T-helper 2 cell treated with Interferon-gamma antibody and Interleukin-4, amounts not matched to agents 5 μg/mL and 100 μg/mL, for 36 hours (primary cell): Measurements from ENCODE around the gene ABHD17B.
A peak's percentile ranks its signal among the peaks of the same experiment; 100 is the strongest.

ENCODE experiments used
- DNase-seq: peaks from one replicate; pipeline ENCODE4 v3.0.0; 2021; ENCODE audit warnings: low spot score
- H3K27ac Mint-ChIP-seq: one replicate; pipeline ENCODE4 v1.8.0; 2021; ENCODE audit warnings: mild to moderate bottlenecking, mixed read lengths
- H3K27me3 Mint-ChIP-seq: one replicate; pipeline ENCODE4 v1.8.0; 2021; ENCODE audit warnings: low read depth, mixed read lengths
- H3K36me3 Mint-ChIP-seq: one replicate; pipeline ENCODE4 v1.8.0; 2021; ENCODE audit warnings: low read depth, mixed read lengths
- H3K4me1 Mint-ChIP-seq: one replicate; pipeline ENCODE4 v1.8.0; 2021; ENCODE audit warnings: low read depth, mixed read lengths
- H3K4me3 Mint-ChIP-seq: one replicate; pipeline ENCODE4 v1.8.0; 2022; ENCODE audit warnings: mild to moderate bottlenecking, moderate library complexity, mixed read lengths
- H3K9me3 Mint-ChIP-seq: one replicate; pipeline ENCODE4 v1.8.0; 2021; ENCODE audit warnings: mixed read lengths

Gene ABHD17B

DNA sequence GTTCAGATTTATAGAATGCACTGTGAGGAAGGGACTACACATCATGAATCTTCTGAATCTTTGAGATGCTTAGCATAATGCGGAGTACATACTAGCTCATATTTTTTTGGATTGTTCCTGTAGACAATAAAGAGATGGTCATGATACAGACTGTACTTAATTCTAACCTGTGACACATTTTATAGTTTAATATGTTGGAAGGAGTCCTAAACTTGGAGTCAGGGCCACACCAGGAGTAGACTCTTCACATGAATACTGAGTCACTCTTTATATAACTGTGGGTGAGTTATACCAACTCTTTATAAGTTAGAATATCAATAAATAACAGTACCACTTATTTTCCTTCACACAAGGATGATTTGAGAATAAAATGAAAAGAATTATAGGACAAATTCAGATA lies 17.4 kb upstream of the ABHD17B start:
- Mint-ChIP-seq H3K36me3 (peaks cover 9% of the 10 kb centered on the region), H3K27me3 (no peaks in the 10 kb centered on the region), H3K9me3 (no peaks in the 10 kb centered on the region), H3K4me1 (peaks cover 2% of the 10 kb centered on the region), H3K4me3 (no peak overlapping the region), H3K27ac (no peak overlapping the region)
- DNase-seq: no peak

DNA sequence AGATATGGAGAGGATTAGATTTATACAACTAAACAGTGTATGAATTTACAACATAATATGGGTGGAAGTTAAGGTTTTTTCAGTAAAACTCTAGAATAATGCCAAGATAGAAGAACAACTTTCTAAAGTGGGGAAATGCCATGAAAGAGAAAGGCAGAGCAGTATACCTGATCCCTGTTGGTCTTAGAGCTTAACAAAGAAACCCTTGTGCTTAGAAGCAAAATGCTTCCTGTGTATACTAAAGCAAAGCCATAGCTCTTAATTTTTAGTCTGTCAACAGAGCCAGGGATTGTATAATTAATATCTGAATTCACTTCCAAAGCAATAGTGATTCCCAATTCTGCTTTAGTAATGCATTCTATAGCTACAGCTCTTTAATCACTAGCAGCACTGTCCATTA lies 14.8 kb upstream of the ABHD17B start:
- no peaks in the 10 kb centered on the region for H3K27me3 Mint-ChIP-seq
- H3K9me3 Mint-ChIP-seq: no peaks in the 10 kb centered on the region
- peaks cover 11% of the 10 kb centered on the region for H3K36me3 Mint-ChIP-seq
- H3K4me3 Mint-ChIP-seq: no peak overlapping the region
- H3K27ac Mint-ChIP-seq: no peak overlapping the region
- H3K4me1 Mint-ChIP-seq: peaks cover 1% of the 10 kb centered on the region
- DNase-seq: no peak

DNA sequence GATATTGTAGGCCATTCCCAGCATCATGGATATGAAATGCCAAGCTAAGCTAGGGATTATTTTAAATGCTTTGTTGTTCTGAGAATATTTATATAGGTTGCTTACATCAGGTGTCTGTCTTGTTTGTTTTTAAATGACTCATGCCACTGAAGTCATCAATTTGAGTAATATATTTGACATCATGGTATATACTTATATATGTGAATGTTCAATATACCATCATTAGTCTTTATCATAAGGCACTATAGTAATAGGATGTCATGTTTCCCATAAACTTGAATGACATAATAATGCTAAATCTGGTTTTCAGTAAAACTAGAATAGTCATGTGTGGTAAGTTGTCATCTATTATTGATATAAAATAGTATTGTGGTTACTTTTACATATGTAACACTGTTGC lies 13.6 kb upstream of the ABHD17B start:
- no peak overlapping the region for H3K4me3 Mint-ChIP-seq
- peaks cover 1% of the 10 kb centered on the region for H3K4me1 Mint-ChIP-seq
- DNase-seq: no peak
- H3K36me3 Mint-ChIP-seq: peaks cover 11% of the 10 kb centered on the region
- H3K27ac Mint-ChIP-seq: no peak overlapping the region
- H3K9me3 Mint-ChIP-seq: no peaks in the 10 kb centered on the region
- H3K27me3 Mint-ChIP-seq: no peaks in the 10 kb centered on the region

DNA sequence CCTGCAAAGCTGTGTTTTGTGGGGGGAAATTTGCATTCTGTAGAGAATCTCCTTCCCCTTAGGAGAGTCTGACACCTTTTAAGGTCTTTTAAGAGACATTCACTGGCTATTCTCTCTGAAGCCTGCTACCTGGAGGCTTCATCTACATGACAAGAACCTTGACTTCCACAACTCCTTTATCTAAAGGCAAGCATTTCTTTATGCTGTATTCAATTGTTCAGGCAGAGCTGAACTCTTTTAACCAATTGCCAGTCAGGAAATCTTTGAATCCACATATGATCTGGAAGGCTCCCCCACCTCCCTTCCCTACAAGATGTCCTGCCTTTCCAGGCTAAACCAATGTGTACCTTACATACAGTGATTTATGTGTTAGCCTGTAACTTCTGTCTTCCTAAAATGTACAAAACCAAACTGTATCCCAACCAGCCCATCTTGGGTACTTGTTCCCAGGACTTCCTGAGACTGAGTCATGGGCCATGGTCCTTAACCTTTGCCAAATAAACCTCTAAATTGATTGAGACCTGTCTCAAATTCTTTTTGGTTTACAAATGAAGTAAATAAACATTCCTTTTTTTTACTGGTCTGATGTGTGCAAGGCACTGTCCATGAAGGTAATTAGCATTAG lies 10.3 kb upstream of the ABHD17B start:
- Mint-ChIP-seq H3K9me3 (no peaks in the 10 kb centered on the region), H3K27ac (no peak overlapping the region), H3K4me3 (no peak overlapping the region), H3K4me1 (peaks cover 10% of the 10 kb centered on the region), H3K36me3 (peaks cover 22% of the 10 kb centered on the region), H3K27me3 (no peaks in the 10 kb centered on the region)
- DNase-seq: no peak

DNA sequence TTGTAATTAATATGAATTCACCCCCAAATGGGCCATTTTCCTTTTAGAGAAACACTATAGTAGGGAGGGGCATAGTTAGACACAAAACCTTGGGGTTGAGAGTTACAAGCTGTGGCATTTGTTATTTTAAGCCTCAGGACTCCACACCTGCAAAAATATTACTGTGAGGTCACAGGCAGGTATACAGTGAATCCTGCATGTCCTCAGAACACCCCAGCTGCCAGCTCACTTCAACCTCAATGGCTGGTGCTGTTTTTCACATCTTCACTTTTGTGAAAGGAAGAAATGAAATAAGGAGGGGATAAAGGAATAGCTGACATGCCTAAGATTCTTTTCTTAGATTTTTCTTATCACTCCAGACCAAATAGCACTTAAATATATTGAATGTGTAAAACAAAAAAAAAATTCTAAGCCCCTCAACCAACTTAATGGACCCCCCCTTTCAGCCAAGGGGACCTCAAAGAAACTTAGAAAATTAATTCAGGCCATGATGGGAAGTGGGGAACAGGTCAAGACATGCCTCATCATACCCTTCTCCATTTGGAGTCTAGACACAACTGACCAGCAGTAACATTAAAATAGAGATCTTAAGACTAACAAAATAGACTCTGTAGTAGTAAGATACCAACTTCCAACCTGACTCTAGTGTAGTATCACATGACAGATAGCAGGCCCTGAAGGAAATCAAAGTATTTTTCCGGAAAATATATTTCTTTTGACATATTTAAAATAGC lies 9.6 kb upstream of the ABHD17B start:
- peaks cover 22% of the 10 kb centered on the region for H3K36me3 Mint-ChIP-seq
- H3K4me1 Mint-ChIP-seq: peaks cover 13% of the 10 kb centered on the region
- H3K9me3 Mint-ChIP-seq: no peaks in the 10 kb centered on the region
- H3K27me3 Mint-ChIP-seq: no peaks in the 10 kb centered on the region
- no peak overlapping the region for H3K4me3 Mint-ChIP-seq
- no peak for DNase-seq
- no peak overlapping the region for H3K27ac Mint-ChIP-seq

DNA sequence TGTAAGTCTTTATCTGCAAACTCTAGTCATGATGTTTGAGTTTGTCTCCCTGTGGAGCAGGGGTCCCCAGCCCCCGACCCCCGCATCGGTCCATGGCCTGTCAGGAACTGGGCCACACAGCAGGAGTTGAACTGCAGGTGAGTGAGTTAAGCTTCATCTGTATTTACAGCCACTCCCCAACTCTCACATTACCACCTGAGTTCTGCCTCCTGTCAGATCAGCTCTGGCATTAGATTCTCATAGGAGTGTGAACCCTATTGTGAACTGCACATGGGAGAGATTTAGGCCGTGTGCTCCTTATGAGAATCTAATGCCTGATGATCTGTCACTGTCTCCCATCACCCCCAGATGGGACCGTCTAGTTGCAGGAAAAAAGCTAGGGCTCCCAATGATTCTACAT lies 7.4 kb upstream of the ABHD17B start:
- Mint-ChIP-seq H3K36me3 (peaks cover 19% of the 10 kb centered on the region), H3K4me3 (no peak overlapping the region), H3K4me1 (peaks cover 28% of the 10 kb centered on the region), H3K9me3 (no peaks in the 10 kb centered on the region), H3K27ac (no peak overlapping the region), H3K27me3 (no peaks in the 10 kb centered on the region)
- DNase-seq: no peak

DNA sequence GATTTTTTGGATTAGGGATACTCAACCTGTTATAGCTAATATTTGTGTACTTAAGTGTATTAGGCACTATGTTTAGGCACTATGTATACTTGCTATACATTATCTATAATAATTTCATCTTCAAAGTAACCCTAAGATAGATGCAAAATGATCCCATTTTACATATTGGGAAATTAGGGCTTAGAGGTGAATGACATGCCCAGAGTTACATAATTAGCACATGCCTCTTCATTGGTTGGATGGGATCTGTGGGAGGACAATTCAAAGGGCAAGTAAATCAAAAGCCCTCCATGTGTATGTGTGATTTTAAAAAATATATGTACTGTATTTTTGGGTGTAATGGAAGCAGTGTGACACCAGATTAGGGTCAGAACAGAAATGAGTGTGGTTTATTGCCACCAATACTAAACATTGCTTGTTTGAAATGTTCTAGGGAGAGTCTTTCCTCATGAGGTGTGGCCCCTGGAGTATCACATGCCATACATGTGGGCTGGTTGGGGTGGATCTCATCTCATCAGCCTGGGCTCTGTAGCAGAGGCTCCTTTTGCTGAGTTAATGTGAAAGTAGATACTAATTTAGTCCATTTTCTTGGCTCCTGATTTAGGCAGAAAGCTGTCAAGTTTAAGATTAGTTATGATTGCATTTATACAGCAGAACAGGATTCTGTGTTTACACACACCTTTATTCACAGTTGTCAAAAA lies 6.0 kb upstream of the ABHD17B start:
- Mint-ChIP-seq H3K27ac (no peak overlapping the region), H3K4me3 (no peak overlapping the region)

DNA sequence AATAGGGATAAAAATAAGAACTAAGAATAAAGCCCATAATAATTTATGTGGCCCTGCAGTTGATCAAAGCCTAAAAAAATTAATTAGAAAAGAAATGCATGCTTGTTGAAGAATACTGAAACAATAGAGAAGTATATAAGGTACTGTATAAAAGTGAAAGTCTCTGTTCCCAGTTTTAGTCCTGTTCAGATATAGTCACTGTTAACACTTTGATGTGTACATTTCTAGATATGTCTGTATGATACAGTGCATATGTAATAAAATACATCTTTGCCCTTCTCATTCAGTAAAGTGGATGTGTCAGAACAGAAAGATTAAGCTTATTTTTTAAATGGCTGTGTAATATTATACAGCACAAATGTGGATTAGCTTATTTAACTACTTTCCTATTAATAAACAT lies 4.5 kb upstream of the ABHD17B start:
- Mint-ChIP-seq H3K27ac (no peak overlapping the region), H3K4me1 (peaks cover 37% of the 10 kb centered on the region), H3K9me3 (no peaks in the 10 kb centered on the region), H3K36me3 (peaks cover 17% of the 10 kb centered on the region), H3K27me3 (no peaks in the 10 kb centered on the region), H3K4me3 (no peak overlapping the region)
- no peak for DNase-seq

More for the DNA sequence above, 6.0 kb upstream of the ABHD17B start:
- no peaks in the 10 kb centered on the region for H3K9me3 Mint-ChIP-seq
- DNase-seq: peak; percentile 41
- no peaks in the 10 kb centered on the region for H3K27me3 Mint-ChIP-seq
- peaks cover 33% of the 10 kb centered on the region for H3K4me1 Mint-ChIP-seq
- H3K36me3 Mint-ChIP-seq: peaks cover 14% of the 10 kb centered on the region

DNA sequence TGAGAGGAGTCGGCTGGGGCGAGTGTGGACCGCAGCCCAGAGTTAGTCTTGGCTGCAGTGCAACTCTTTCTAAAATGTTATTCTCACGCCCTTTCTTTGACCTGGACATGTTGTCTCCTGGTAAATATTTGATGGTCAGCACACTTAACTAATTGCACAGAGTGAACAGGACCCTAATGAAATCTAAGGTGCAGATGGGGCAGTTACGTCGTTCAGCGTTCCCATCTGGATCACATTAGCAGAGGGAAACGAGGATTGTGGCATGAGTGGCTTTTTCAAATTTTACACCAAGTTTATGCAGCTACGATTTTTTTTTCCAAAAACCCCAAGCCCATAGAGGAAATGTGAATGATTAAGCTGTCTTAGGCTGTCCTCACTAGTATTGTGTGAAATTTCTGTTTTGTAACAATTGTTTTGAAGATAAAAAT lies 929 bp upstream of the ABHD17B start:
- H3K9me3 Mint-ChIP-seq: no peaks in the 10 kb centered on the region
- peaks cover 55% of the 10 kb centered on the region for H3K4me1 Mint-ChIP-seq
- peak overlapping the region; percentile 100 for H3K4me3 Mint-ChIP-seq
- H3K36me3 Mint-ChIP-seq: peaks cover 16% of the 10 kb centered on the region
- no peaks in the 10 kb centered on the region for H3K27me3 Mint-ChIP-seq
- DNase-seq: no peak
- peak overlapping the region; percentile 98 for H3K27ac Mint-ChIP-seq

DNA sequence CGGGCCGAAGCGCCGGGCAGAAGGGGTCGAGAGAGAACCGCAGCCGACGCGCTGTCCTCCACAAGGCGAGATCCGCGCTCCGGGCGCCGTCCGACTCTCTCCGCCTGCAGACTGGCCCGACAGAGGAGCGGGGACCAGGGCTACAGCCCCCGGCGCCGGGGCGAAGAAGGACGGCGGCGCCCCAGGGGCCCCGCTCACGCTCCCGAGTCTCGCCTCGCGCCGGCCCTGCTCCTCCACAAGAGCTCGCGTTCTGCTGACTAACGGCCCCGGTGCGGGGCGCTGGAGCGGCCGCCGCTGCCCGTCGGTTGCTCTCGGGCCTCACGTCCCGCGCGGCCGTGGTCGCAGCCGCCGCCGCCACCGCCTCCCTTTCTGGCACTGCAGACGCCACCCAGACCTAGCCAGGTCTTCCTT lies 338 bp downstream of the ABHD17B start:
- Mint-ChIP-seq H3K9me3 (no peaks in the 10 kb centered on the region), H3K4me3 (peak overlapping the region; percentile 100), H3K4me1 (peaks cover 53% of the 10 kb centered on the region), H3K36me3 (peaks cover 17% of the 10 kb centered on the region), H3K27me3 (no peaks in the 10 kb centered on the region), H3K27ac (peak overlapping the region; percentile 98)
- DNase-seq: no peak

DNA sequence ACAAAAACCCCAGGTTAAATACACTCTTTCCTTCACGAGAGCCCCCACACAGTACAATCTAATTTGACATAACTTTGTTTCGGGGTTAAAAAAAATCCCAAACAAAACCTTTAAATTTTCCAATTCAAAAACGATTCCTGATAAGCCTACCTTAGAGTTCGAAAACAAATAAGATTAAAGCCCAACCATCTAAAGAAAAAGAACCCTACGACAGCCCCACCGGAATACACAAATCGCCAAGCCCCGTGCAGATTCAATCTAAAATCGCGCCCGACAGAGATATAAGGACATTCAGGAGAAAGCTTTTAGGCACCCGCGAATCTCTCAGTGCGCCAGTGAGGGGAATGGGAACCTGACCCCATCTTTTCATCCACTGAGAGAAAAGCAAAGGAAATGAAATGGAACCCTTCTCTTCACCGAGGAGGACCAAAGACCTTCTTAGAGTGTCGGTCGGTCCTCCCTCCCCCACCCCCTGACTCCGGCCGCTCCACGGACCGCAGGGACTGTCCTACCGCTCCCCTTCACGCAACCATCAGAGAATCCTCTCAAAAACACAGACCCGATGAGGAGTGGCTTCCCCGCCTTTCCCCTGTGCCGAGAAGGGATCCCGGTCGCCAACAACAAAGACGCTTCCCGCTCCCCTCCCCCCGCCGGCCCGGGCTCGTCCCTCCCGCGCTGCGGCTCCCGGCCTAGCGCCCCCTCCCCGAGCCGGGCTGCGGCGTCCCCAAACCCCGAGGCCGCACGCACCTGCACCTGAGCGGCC lies 925 bp downstream of the ABHD17B start:
- Mint-ChIP-seq H3K27me3 (no peaks in the 10 kb centered on the region), H3K4me1 (peaks cover 52% of the 10 kb centered on the region), H3K27ac (peak overlapping the region; percentile 77), H3K4me3 (peak overlapping the region; percentile 100), H3K36me3 (peaks cover 21% of the 10 kb centered on the region), H3K9me3 (no peaks in the 10 kb centered on the region)
- DNase-seq: peak; percentile 40

DNA sequence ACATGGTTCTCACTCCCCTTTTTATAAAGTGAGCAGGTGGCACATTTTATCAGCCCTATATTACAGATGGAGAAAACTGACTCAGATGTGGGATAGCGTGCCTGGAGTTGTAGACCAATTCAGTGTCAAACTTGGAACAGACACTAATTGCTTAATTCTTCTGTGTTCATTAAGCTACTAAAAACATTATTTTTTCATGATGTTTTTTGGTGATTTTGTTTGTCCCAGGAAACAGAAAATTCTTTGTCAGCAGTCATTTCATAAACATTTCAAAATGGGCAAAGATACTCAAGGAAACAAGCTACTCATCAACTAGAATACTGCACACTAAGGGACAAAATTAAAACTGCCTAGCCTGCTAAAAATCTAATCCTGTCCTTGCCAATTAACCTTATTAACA lies 2.2 kb downstream of the ABHD17B start:
- no peak overlapping the region for H3K27ac Mint-ChIP-seq
- H3K9me3 Mint-ChIP-seq: no peaks in the 10 kb centered on the region
- H3K4me3 Mint-ChIP-seq: peak overlapping the region; percentile 100
- H3K27me3 Mint-ChIP-seq: no peaks in the 10 kb centered on the region
- no peak for DNase-seq
- H3K4me1 Mint-ChIP-seq: peaks cover 50% of the 10 kb centered on the region
- peaks cover 25% of the 10 kb centered on the region for H3K36me3 Mint-ChIP-seq

DNA sequence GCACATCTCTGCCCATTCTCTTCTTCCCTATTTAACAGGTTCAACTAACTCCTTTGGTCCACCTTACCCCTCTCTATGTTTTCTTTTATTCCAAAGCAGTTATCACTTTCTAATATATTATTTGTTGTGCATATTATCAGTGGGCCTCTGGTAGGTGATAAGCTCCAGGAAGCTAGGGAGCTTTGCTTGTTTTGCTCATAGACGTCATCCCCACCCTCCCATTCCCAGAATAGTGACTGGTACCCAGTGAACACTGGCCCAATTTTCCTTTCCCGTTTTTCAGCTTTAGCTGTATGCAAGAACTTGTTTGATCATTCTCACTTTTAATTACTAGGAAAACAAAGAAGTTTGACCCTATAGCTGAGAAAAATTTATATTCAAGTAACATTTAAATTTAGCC lies 6.9 kb downstream of the ABHD17B start:
- H3K9me3 Mint-ChIP-seq: no peaks in the 10 kb centered on the region
- no peak overlapping the region for H3K27ac Mint-ChIP-seq
- DNase-seq: no peak
- H3K4me1 Mint-ChIP-seq: peaks cover 65% of the 10 kb centered on the region
- H3K4me3 Mint-ChIP-seq: no peak overlapping the region
- peaks cover 16% of the 10 kb centered on the region for H3K36me3 Mint-ChIP-seq
- no peaks in the 10 kb centered on the region for H3K27me3 Mint-ChIP-seq
